Urinary bladder (tissue), 4 donors: ENCODE results near the gene S100A12. TPM values are rescaled to one million over a fixed set of nuclear protein-coding genes. Genes with fewer than 3 reads are reported as not detected.
"Not testable (repeated sequence)": the region's sequence is repeated elsewhere in the genome, so short reads cannot be mapped to it uniquely, and the experiment has no call there.

Experiments
- DNase-seq: peaks from one replicate; pipeline ENCODE4 v3.0.0-alpha.2; 2015; ENCODE audit errors: extremely low spot score
- H3K27ac ChIP-seq: one replicate; pipeline ENCODE4 v1.5.1; 2013; ENCODE audit warnings: low read depth, mild to moderate bottlenecking, moderate library complexity
- H3K36me3 ChIP-seq: one replicate; pipeline ENCODE4 v1.6.1; 2013; ENCODE audit warnings: mild to moderate bottlenecking, moderate library complexity; ENCODE audit not compliant: insufficient read depth
- H3K4me1 ChIP-seq: one replicate; pipeline ENCODE4 v1.6.1; 2013; ENCODE audit warnings: mild to moderate bottlenecking, moderate library complexity; ENCODE audit not compliant: insufficient read depth
- H3K4me3 ChIP-seq: one replicate; pipeline ENCODE4 v1.5.1; 2013; ENCODE audit warnings: low read depth, low read length
- WGBS: extraction: QIAGEN DNeasy Blood & Tissue Kit; methylation state at CpG from one replicate; pipeline ENCODE4 v1.1.7; 2013; 5-methylcytosine and 5-hydroxymethylcytosine counted together
- polyA plus RNA-seq: library from polyadenylated mRNA; stranded (reverse); fragments of 200-250 nt; gene quantifications from one replicate; pipeline ENCODE4 v1.2.3, GENCODE V29; 2013
- total RNA-seq: library from RNA; depleted of rRNA; stranded (reverse); fragments of >200 nt; gene quantifications from one replicate; pipeline ENCODE4 v1.2.3, GENCODE V29; 2014
- donor health status: healthy with polysubstance abuse.
- donor health status: healthy.

Gene S100A12
- total RNA-seq (5.6 TPM), polyA plus RNA-seq (4.3 TPM)

GRCh38 chr1:153375511-153375910 lies at the start of gene S100A12:
TSS of gene S100A12 (minus strand) at chr1:153375621. CDS start at chr1:153374592, 1,029 bp downstream.
- Histone ChIP-seq H3K36me3 (no peaks in the 10 kb centered on the region), H3K27ac (no peak within 1 kb of the TSS), H3K4me1 (no peaks in the 10 kb centered on the region), H3K4me3 (no peak within 1 kb of the TSS)
- no peak for DNase-seq
- WGBS: 79% methylated on average over 1 of the region's 1 CpG

- WGBS: 3% methylated on average over 6 of the region's 6 CpGs
- no peaks in the 10 kb centered on the region for H3K4me1 ChIP-seq
- no peaks in the 10 kb centered on the region for H3K36me3 ChIP-seq
- no peak overlapping the region for H3K4me3 ChIP-seq
- no peak overlapping the region for H3K27ac ChIP-seq
- DNase-seq: peak; percentile 37
These were observed 47.1 kb upstream of the S100A12 start for GRCh38 chr1:153422450-153423068.

- H3K27ac ChIP-seq: no peak overlapping the region
- no peaks in the 10 kb centered on the region for H3K4me1 ChIP-seq
- no peak overlapping the region for H3K4me3 ChIP-seq
- H3K36me3 ChIP-seq: no peaks in the 10 kb centered on the region
- DNase-seq: no peak
- WGBS: 71% methylated on average over 2 of the region's 2 CpGs
These were observed 44.9 kb upstream of the S100A12 start for GRCh38 chr1:153420306-153420705.

- not testable (repeated sequence) for H3K27ac ChIP-seq, DNase-seq, H3K4me1 ChIP-seq, H3K36me3 ChIP-seq, H3K4me3 ChIP-seq
- 63% methylated on average over 2 of the region's 2 CpGs for WGBS
These were observed 44.0 kb upstream of the S100A12 start for GRCh38 chr1:153419436-153419793.

GRCh38 chr1:153418758-153419435 lies 43.5 kb upstream of the S100A12 start:
- H3K27ac ChIP-seq, H3K36me3 ChIP-seq, H3K4me3 ChIP-seq, H3K4me1 ChIP-seq, DNase-seq: not testable (repeated sequence)
- WGBS: 64% methylated on average over 7 of the region's 7 CpGs

- 77% methylated on average over 12 of the region's 12 CpGs for WGBS
- H3K4me3 ChIP-seq: no peak overlapping the region
- H3K36me3 ChIP-seq: no peaks in the 10 kb centered on the region
- H3K4me1 ChIP-seq: no peaks in the 10 kb centered on the region
- no peak for DNase-seq
- no peak overlapping the region for H3K27ac ChIP-seq
These were observed 41.9 kb upstream of the S100A12 start for GRCh38 chr1:153417136-153417888.

GRCh38 chr1:153415850-153416570 lies 40.6 kb upstream of the S100A12 start, which contains the start of gene S100A7A:
TSS of gene S100A7A (plus strand) at chr1:153416520. CDS start at chr1:153418083, 1,563 bp downstream.
- no peak for DNase-seq
- Histone ChIP-seq H3K4me1 (no peaks in the 10 kb centered on the region), H3K27ac (no peak within 1 kb of the TSS), H3K36me3 (no peaks in the 10 kb centered on the region), H3K4me3 (no peak within 1 kb of the TSS)
- 68% methylated on average over 6 of the region's 6 CpGs for whole genome bisulfite sequencing

GRCh38 chr1:153413961-153414360 lies 38.5 kb upstream of the S100A12 start:
- not testable (repeated sequence) for DNase-seq, H3K4me3 ChIP-seq, H3K4me1 ChIP-seq, H3K27ac ChIP-seq, H3K36me3 ChIP-seq

GRCh38 chr1:153407274-153407673 lies 31.9 kb upstream of the S100A12 start:
- H3K4me3 ChIP-seq, H3K27ac ChIP-seq, DNase-seq, H3K4me1 ChIP-seq, H3K36me3 ChIP-seq: not testable (repeated sequence)
- 68% methylated on average over 11 of the region's 11 CpGs for WGBS

GRCh38 chr1:153405825-153406599 lies 30.6 kb upstream of the S100A12 start:
- WGBS: 70% methylated on average over 6 of the region's 6 CpGs
- not testable (repeated sequence) for DNase-seq, H3K27ac ChIP-seq

GRCh38 chr1:153404768-153405167 lies 29.3 kb upstream of the S100A12 start:
- H3K4me1 ChIP-seq: no peaks in the 10 kb centered on the region
- no peak overlapping the region for H3K4me3 ChIP-seq
- no peaks in the 10 kb centered on the region for H3K36me3 ChIP-seq
- no peak for DNase-seq
- 43% methylated on average over 15 of the region's 15 CpGs for WGBS
- H3K27ac ChIP-seq: no peak overlapping the region

More at GRCh38 chr1:153405825-153406599, 30.6 kb upstream of the S100A12 start:
- H3K4me1 ChIP-seq, H3K36me3 ChIP-seq, H3K4me3 ChIP-seq: not testable (repeated sequence)

GRCh38 chr1:153404086-153404635 lies 28.7 kb upstream of the S100A12 start:
- no peak for DNase-seq
- no peak overlapping the region for H3K4me3 ChIP-seq
- H3K4me1 ChIP-seq: no peaks in the 10 kb centered on the region
- WGBS: 74% methylated on average over 7 of the region's 7 CpGs
- H3K27ac ChIP-seq: no peak overlapping the region
- no peaks in the 10 kb centered on the region for H3K36me3 ChIP-seq
